ENCODE measurements around the gene GRIK3.
A peak's percentile ranks its signal among the peaks of the same experiment; 100 is the strongest.

- TF ChIP-seq NANOG (IDR thresholded peaks at IDR 0.05; ENCODE audit: borderline replicate concordance) = no peak
- TF ChIP-seq POLR2AphosphoS5 (IDR thresholded peaks at IDR 0.05; ENCODE audit: low read depth) = no peak
- no peak for TF ChIP-seq CTCF (conservative IDR thresholded peaks at IDR 0.05; ENCODE audit: low read depth in 2 of 2)
- no peak for TF ChIP-seq EZH2 (IDR thresholded peaks at IDR 0.05; ENCODE audit: low read depth, unreplicated experiment)
- TF ChIP-seq REST (IDR thresholded peaks at IDR 0.05; ENCODE audit: unreplicated experiment) = no peak
- no peak for TF ChIP-seq EZH2phosphoT487 (IDR thresholded peaks at IDR 0.05; ENCODE audit: unreplicated experiment)
- TF ChIP-seq ZNF462 (CRISPR knock-in tag; IDR thresholded peaks at IDR 0.05) = no peak
- TF ChIP-seq JUNB (IDR thresholded peaks at IDR 0.05; ENCODE audit: unreplicated experiment) = no peak
- no peak for TF ChIP-seq ZNF114 (CRISPR knock-in tag; IDR thresholded peaks at IDR 0.05)
- peak; percentile 13; the same call in 1 of the 2 replicates for TF ChIP-seq CREB1 (CRISPR knock-in tag; IDR thresholded peaks at IDR 0.05; ENCODE audit: low read depth)
- no peak for TF ChIP-seq ETS1 (IDR thresholded peaks at IDR 0.05)
- TF ChIP-seq STAT1 (IDR thresholded peaks at IDR 0.05; ENCODE audit: unreplicated experiment) = no peak
- no peak for TF ChIP-seq ZNF331 (CRISPR knock-in tag; IDR thresholded peaks at IDR 0.05; ENCODE audit: low read depth)
These were observed at the start of gene GRIK3 for GRCh38 chr1:37034121-37035013.
